H1 (cell line): ENCODE data around the gene AZGP1.

ENCODE experiments used
- CBX5 ChIP-seq: fragments of 300-800, 300-1000 bp; sonication (generic); IDR thresholded peaks from 2 replicates; pipeline ENCODE4 v1.7.1; 2016; ENCODE audit warnings: antibody characterized with exemption, low read length, low read depth
- RAD21 ChIP-seq, 2 experiments: IDR thresholded peaks in 1 of 2; conservative IDR thresholded peaks in 1 of 2; 2 replicates each; pipeline ENCODE4 v1.6.1; 2011; ENCODE audit warnings: low read depth in 2 of 2, low read length in 2 of 2, improper control_type of control experiment in 1 of 2, inconsistent platforms in 1 of 2, mild to moderate bottlenecking in 1 of 2, moderate library complexity in 1 of 2
- TEAD4 ChIP-seq: IDR thresholded peaks from 2 replicates; pipeline ENCODE4 v1.6.1; 2012; ENCODE audit warnings: low read depth, low read length, inconsistent platforms, mixed read lengths
- USF2 ChIP-seq: IDR thresholded peaks from 2 replicates; pipeline ENCODE4 v1.6.1; 2011; ENCODE audit warnings: low read length, improper control_type of control experiment
- TF ChIP-seq, protein P1 (sequence below): IDR thresholded peaks from 2 replicates; pipeline ENCODE4 v1.6.1; 2012; ENCODE audit warnings: inconsistent platforms
- TF ChIP-seq, protein P2 (sequence below), 3 experiments: IDR thresholded peaks; 1 replicate in 2 of 3; 2 replicates in 1 of 3; pipeline versions ENCODE4 v1.5.1 to v1.6.1; 2011; ENCODE audit warnings: low read length in 3 of 3, mild to moderate bottlenecking in 3 of 3, inconsistent platforms in 2 of 3, low read depth in 1 of 3, moderate library complexity in 1 of 3; ENCODE audit not compliant: insufficient read depth in 1 of 3; ENCODE audit errors: control extremely low read depth in 1 of 3

DNA sequence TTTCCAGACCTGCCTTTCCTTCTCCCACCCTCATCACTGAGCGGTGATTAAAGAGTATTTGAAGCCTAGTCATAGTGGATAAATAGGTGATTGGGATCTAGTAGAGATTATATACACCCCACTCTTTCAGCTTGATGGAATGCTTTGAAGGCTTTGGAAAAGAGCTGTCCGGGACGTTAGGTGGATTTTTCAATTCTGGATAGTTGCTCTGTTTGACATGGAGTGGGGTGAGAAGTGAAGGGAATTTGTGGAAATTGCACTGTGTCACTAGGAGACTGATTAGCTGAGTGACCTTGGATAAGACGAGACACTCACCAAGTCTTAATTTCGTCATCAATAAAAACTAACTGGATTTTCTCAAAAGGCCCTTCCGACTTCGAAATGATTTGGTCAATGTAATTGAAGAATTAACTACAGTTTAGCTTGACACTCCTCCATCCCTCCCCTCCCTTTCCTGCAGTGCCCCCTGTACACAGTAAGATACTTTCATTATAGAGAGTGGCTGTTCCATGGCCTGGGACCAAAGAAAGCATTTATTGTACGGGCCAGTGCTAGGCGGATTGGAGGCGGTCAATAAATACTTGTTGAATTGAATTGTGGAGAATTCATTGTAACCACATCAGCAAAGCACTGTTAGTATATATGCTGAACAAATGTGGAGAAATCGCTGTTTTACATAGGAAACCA, 40.5 kb upstream of the AZGP1 start:
- TF ChIP-seq CBX5, result no peak
- TF ChIP-seq TEAD4, result no peak
- TF ChIP-seq RAD21 (IDR thresholded peaks at IDR 0.05 in 1 of 2, conservative IDR thresholded peaks at IDR 0.05 in 1 of 2; ENCODE audit: low read depth in 2 of 2, low read length in 2 of 2), result no peak
- TF ChIP-seq USF2, result no peak
- TF ChIP-seq, protein P1, sequence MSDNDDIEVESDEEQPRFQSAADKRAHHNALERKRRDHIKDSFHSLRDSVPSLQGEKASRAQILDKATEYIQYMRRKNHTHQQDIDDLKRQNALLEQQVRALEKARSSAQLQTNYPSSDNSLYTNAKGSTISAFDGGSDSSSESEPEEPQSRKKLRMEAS, result no peak
- TF ChIP-seq, protein P2, sequence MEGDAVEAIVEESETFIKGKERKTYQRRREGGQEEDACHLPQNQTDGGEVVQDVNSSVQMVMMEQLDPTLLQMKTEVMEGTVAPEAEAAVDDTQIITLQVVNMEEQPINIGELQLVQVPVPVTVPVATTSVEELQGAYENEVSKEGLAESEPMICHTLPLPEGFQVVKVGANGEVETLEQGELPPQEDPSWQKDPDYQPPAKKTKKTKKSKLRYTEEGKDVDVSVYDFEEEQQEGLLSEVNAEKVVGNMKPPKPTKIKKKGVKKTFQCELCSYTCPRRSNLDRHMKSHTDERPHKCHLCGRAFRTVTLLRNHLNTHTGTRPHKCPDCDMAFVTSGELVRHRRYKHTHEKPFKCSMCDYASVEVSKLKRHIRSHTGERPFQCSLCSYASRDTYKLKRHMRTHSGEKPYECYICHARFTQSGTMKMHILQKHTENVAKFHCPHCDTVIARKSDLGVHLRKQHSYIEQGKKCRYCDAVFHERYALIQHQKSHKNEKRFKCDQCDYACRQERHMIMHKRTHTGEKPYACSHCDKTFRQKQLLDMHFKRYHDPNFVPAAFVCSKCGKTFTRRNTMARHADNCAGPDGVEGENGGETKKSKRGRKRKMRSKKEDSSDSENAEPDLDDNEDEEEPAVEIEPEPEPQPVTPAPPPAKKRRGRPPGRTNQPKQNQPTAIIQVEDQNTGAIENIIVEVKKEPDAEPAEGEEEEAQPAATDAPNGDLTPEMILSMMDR (IDR thresholded peaks at IDR 0.05; ENCODE audit: control extremely low read depth in 1 of 3, insufficient read depth in 1 of 3, low read depth in 1 of 3, low read length in 3 of 3), result no peak
